ENCODE data around the gene PCAT7. TPM values are rescaled to one million over a fixed set of nuclear protein-coding genes. Genes with fewer than 3 reads are reported as not detected.
"Not testable (repeated sequence)": the region's sequence is repeated elsewhere in the genome, so short reads cannot be mapped to it uniquely, and the experiment has no call there.

PCAT7 gene
- total RNA-seq, 2 donors from 2014 or later: not detected

DNA sequence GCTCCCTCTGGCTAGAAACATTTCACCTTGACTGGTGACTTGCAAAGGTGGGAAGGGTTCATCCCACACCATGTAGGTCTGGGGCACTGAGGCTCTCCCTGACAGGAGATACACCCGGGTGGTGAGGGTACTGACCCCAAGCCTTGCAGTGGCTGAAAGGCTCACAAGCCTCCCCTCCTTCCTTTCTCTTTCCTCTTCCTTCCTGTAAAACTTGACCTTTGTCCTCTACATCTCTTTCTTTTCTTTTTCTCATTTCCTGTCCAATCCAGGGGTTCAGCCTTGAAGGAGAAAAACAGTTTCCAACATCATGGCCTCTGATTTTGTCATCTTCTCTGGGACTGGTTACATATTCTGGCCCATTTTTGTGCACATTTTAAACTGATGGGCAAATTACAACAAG is 22.2 kb downstream of the PCAT7 start:
- peak overlapping the region; percentile 8 for H3K27ac Mint-ChIP-seq
- no peaks in the 10 kb centered on the region for H3K36me3 Mint-ChIP-seq (ENCODE audit: low read depth)
- no peaks in the 10 kb centered on the region for H3K9me3 Mint-ChIP-seq
- no peak for ATAC-seq (replicated peaks)
- no peak overlapping the region for H3K4me3 Mint-ChIP-seq
- peaks cover 14% of the 10 kb centered on the region for H3K27me3 Mint-ChIP-seq
- no peaks in the 10 kb centered on the region for H3K4me1 Mint-ChIP-seq

DNA sequence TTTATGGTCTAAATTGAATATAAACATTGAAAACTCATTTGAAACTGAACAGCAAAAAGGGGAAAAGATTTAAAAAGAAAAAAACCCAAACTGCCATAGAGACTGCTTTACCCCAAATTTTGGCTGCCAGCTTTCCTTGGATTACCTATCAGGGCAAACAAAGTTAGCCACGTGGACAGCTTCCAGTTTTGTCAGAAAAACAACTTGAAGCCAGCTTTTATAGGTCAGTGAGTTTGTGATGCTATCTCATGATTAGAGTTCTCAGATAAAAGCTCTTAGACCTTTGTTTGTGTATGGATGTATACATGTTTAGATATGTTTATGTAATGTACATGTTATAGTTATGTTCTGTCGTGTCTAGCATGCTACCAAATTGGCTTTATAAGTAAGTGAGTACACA is 22.7 kb downstream of the PCAT7 start:
- H3K9me3 Mint-ChIP-seq: no peaks in the 10 kb centered on the region
- H3K4me3 Mint-ChIP-seq: no peak overlapping the region
- H3K36me3 Mint-ChIP-seq (ENCODE audit: low read depth): no peaks in the 10 kb centered on the region
- no peaks in the 10 kb centered on the region for H3K4me1 Mint-ChIP-seq
- H3K27me3 Mint-ChIP-seq: peaks cover 9% of the 10 kb centered on the region
- ATAC-seq (replicated peaks): no peak
- H3K27ac Mint-ChIP-seq: peak overlapping the region; percentile 8

DNA sequence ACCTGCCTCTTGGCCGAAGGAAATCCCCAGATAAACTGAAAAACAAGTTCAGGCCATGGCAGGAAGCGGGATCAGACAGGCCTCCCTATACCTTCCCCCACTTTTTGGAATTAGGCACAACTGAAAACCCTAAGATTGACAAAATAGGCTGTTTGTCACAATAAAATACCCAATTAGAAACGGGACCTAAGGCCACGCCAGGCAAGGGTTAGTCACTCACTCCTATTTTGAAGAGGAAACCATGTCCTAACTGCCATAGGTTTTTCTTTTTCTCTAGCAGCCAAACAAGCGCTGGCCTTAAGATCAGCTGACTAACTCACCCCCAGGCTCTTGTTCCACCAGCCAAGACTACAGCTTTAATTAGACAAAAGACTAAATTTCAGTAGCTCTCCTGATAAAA is 26.8 kb downstream of the PCAT7 start:
- H3K9me3 Mint-ChIP-seq: no peaks in the 10 kb centered on the region
- no peak for ATAC-seq (replicated peaks)
- no peaks in the 10 kb centered on the region for H3K4me1 Mint-ChIP-seq
- H3K36me3 Mint-ChIP-seq (ENCODE audit: low read depth): no peaks in the 10 kb centered on the region
- no peak overlapping the region for H3K4me3 Mint-ChIP-seq
- no peaks in the 10 kb centered on the region for H3K27me3 Mint-ChIP-seq
- H3K27ac Mint-ChIP-seq: no peak overlapping the region

DNA sequence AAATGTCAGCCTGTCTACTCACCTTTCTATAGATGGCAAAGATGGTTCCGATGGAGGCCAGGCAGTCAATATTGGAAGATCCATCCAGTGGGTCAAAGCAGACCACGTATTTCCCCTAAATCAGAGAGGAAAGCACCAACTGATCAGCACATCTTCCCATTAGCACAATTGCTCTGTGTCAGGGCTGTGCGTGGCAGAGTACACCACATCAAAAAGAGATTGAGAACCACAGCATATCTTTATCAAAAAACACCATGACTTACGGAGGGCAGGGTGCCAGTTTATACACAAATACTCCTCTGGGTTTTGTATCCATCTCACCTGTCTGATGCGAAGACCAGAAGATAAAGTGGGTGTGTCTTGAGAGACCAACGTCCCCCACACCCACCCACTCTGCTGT is 29.7 kb downstream of the PCAT7 start:
- Mint-ChIP-seq H3K4me1 (peaks cover 4% of the 10 kb centered on the region), H3K4me3 (peak overlapping the region; percentile 3)
- ATAC-seq (replicated peaks): peak; percentile 48

DNA sequence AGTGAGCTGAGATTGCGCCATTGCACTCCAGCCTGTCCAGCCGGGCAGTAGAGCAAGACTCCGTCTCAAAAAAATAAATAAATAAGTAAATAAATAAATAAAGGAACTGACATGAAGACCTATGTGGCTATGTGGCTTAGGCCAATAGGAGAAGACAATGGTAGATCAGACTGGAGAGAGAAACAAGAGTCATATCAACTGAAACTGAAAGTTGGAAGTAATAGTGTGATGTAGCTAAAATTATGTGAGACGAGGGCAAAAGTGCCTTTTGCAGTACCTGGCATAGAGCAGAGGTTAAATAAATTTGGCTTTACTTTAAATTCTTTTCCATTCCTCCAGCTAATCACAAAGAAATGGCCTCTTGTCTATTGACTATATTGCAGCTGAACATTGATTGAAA is 31.4 kb downstream of the PCAT7 start:
- Mint-ChIP-seq H3K27ac (no peak overlapping the region), H3K27me3 (peaks cover 12% of the 10 kb centered on the region), H3K36me3 (ENCODE audit: low read depth) (no peaks in the 10 kb centered on the region), H3K4me1 (peaks cover 4% of the 10 kb centered on the region), H3K4me3 (peak overlapping the region; percentile 29), H3K9me3 (no peaks in the 10 kb centered on the region)
- ATAC-seq (replicated peaks): peak; percentile 81

More for the DNA sequence above, 29.7 kb downstream of the PCAT7 start:
- Mint-ChIP-seq H3K9me3 (no peaks in the 10 kb centered on the region), H3K27ac (peak overlapping the region; percentile 30), H3K36me3 (ENCODE audit: low read depth) (no peaks in the 10 kb centered on the region), H3K27me3 (peaks cover 12% of the 10 kb centered on the region)

DNA sequence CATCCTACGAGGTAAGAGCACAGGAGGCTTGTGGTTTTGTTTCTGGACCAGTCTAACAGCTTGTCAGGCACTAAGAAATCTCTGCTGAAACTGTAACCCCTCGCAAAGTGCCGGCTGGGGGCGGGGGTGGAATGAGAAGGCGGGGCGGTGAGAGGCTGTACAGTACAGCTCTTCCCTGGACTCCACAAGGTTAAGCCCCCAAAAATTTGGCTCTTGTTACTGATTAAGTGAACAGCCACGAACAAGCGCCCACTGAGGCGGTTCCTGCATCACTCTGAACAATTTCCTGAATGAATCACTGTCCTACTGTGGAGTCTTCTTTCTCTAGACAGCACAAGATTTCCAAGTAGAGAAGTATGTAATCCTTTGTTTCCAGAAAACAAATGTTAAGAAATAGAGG is 31.9 kb downstream of the PCAT7 start:
- peaks cover 4% of the 10 kb centered on the region for H3K4me1 Mint-ChIP-seq
- ATAC-seq (replicated peaks): peak; percentile 63
- H3K9me3 Mint-ChIP-seq: no peaks in the 10 kb centered on the region
- peak overlapping the region; percentile 29 for H3K4me3 Mint-ChIP-seq
- no peaks in the 10 kb centered on the region for H3K36me3 Mint-ChIP-seq (ENCODE audit: low read depth)
- peaks cover 12% of the 10 kb centered on the region for H3K27me3 Mint-ChIP-seq
- H3K27ac Mint-ChIP-seq: no peak overlapping the region

DNA sequence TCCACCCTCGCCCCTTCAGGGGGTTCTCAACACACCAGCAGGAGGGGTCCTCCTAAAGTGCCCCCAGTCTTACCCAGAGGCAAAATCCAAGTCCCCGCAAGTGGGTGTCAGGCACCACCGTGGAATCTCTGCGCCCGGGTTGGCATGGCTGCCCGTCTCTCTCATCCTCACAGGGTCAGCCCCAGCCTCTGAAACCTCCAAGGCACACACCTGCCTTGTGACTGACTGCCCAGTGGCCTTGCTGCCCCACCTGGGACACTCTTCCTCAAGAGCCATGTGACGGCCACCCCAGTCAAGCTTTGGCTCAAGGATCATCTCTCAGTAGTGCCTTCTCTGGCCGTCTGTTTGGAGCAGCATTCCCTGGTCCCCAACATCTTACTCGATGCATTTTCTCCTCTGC is 33.8 kb downstream of the PCAT7 start:
- no peaks in the 10 kb centered on the region for H3K36me3 Mint-ChIP-seq (ENCODE audit: low read depth)

DNA sequence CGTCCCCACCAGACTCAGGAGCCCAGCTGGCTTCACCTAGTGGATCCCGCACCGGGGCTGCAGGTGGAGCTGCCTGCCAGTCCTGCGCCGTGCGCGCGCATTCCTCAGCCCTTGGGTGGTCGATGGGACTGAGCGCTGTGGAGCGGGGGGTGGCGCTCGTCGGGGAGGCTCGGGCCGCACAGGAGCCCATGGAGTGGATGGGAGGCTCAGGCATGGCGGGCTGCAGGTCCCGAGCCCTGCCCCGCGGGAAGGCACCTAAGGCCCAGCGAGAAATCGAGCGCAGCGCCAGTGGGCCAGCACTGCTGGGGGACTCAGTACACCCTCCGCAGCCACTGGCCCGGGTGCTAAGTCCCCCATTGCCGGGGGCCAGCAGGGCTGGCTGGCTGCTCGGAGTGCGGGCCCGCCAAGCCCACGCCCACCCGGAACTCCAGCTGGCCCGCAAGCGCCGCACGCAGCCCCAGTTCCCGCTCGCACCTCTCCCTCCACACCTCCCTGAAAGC is 36.2 kb downstream of the PCAT7 start:
- H3K9me3 Mint-ChIP-seq; H3K27ac Mint-ChIP-seq; H3K4me1 Mint-ChIP-seq; H3K36me3 Mint-ChIP-seq (ENCODE audit: low read depth); H3K4me3 Mint-ChIP-seq; ATAC-seq (replicated peaks): not testable (repeated sequence)
- peaks cover 23% of the 10 kb centered on the region for H3K27me3 Mint-ChIP-seq

More for the DNA sequence above, 33.8 kb downstream of the PCAT7 start:
- ATAC-seq (replicated peaks): no peak
- H3K4me3 Mint-ChIP-seq: no peak overlapping the region
- H3K27ac Mint-ChIP-seq: no peak overlapping the region
- H3K4me1 Mint-ChIP-seq: peaks cover 4% of the 10 kb centered on the region
- no peaks in the 10 kb centered on the region for H3K9me3 Mint-ChIP-seq
- peaks cover 19% of the 10 kb centered on the region for H3K27me3 Mint-ChIP-seq

DNA sequence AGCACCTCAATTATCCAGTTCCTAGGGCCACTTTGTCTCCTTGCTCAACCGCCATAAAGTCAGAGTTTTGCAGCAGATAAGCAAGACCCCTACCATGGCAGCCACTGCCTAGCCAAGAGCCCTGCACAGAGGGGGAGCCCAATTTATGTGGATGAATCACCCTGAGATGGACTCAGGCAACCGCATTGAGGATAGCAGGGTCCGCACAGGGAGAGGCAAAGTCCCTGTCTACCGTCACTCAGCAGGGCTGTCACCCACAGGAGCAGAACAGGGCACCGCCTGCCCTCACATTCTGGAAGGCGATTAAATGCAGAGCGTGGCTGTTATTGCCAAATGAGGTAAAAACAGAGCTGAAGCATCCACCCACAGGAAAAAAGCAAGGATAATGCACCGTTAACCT is 37.0 kb downstream of the PCAT7 start:
- ATAC-seq (replicated peaks): no peak
- Mint-ChIP-seq H3K27ac (no peak overlapping the region), H3K36me3 (ENCODE audit: low read depth) (no peaks in the 10 kb centered on the region), H3K4me3 (no peak overlapping the region), H3K9me3 (no peaks in the 10 kb centered on the region), H3K4me1 (peaks cover 4% of the 10 kb centered on the region), H3K27me3 (peaks cover 26% of the 10 kb centered on the region)

DNA sequence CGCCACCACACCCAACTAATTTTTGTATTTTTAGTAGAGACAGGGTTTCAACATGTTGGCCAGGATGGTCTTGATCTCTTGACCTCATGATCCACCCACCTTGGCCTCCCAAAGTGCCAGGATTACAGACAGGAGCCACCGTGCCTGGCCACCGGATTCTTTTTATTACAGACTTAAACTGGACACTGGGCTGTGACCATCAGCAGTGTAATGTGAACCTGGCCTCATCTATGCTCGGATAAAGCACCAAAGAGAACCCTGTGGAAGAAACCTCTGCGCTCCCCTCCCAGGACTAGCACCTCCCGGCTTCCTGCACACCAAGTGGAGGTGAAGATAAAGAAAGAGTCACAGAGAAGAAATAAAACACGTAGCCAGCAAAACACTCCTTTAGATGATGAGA is 37.8 kb downstream of the PCAT7 start:
- not testable (repeated sequence) for H3K4me3 Mint-ChIP-seq; ATAC-seq (replicated peaks); H3K36me3 Mint-ChIP-seq (ENCODE audit: low read depth); H3K9me3 Mint-ChIP-seq; H3K27ac Mint-ChIP-seq; H3K4me1 Mint-ChIP-seq
- H3K27me3 Mint-ChIP-seq: peaks cover 27% of the 10 kb centered on the region

DNA sequence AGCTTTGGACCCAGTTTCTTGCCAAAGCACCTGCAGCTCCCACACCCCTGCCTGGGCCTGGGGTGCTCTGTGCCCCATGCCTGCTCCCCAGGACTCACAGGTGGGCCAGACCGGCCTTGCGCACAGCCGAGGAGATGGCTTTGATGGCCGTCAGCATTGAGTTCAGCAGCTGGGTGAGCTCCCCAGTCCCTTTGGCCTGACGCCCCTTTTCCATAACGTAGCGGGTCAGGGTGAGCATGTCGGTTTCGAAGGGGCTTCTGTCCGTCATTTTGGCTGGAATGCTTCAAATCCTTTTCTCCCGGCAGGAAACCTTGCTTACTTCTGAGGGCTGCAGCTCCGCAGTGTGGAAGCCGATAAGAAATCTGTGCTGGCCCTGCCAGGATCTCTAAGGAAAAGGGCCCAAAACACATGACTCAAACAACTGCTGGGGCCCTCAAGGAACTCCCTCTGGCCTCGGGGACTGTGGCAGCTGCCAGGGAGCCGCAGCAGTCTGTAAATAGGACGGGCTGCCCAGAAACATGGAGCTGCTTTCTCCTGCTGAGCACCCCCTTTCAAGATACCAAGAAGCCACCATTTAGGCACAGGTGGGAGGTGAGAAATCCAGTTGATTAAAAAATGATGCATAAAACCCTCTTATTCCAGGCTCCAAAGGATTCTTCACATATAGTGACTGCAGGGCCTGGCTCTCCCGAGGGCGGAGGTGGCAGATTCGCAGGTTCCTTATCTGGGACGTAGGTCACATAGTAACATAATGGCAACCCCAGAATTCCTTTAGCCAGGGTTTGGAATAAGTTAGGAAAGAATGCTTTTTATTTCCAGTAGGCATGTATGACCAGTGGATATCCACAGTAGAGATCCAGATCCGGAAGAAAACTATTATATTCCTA is 38.8 kb downstream of the PCAT7 start, which contains the start of gene FBP2:
TSS of gene FBP2 (minus strand) at position 366 of the 887 bp plus-strand sequence. CDS start at position 268, 98 bp downstream.
- Mint-ChIP-seq H3K4me1 (peaks cover 3% of the 10 kb centered on the region), H3K9me3 (no peaks in the 10 kb centered on the region), H3K4me3 (no peak within 1 kb of the TSS), H3K27ac (no peak within 1 kb of the TSS), H3K36me3 (ENCODE audit: low read depth) (no peaks in the 10 kb centered on the region), H3K27me3 (peaks cover 25% of the 10 kb centered on the region)
- no peak for ATAC-seq (replicated peaks)

DNA sequence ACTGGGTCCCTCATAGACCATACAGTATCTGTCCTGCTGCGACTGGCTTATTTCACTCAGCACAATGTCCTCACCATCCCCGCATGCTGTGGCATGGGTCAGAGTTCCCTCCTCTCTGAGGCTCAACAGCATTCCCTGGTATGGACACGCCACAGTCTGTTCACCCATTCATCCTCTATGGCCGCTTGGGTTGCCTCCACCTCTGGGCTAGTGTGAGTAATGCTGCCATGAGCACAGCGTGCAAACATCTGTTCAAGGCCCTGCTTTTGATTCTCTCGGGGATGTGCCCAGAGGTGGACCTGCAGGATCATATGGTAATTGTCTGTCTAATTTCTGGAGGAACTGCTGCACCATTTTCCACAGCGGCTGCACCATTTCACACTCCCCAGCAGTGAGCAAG is 44.2 kb downstream of the PCAT7 start:
- Mint-ChIP-seq H3K36me3 (ENCODE audit: low read depth) (no peaks in the 10 kb centered on the region), H3K27ac (no peak overlapping the region), H3K4me1 (no peaks in the 10 kb centered on the region), H3K27me3 (peaks cover 12% of the 10 kb centered on the region), H3K9me3 (no peaks in the 10 kb centered on the region), H3K4me3 (no peak overlapping the region)
- ATAC-seq (replicated peaks): no peak

DNA sequence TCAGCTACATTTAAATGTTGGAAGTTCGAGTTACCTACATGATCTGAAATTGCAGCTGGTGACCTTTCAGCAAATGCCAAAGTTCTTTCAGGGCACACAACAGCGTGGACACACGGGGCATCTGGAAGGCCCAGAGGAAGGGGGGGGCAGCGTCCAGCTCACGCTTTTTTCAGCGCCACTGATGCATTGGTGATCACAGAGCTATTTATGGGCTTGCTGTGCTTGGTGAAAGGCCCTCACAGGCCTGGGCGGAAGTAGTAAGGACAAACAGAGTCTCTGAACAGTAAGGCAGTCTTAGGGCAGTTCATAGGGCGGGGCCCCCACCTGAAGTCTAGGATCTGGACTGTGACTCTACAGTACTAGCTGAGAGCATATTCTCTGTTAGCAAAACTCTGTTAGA is 45.4 kb downstream of the PCAT7 start:
- Mint-ChIP-seq H3K4me3 (no peak overlapping the region), H3K9me3 (no peaks in the 10 kb centered on the region), H3K36me3 (ENCODE audit: low read depth) (no peaks in the 10 kb centered on the region), H3K27ac (no peak overlapping the region), H3K27me3 (peaks cover 10% of the 10 kb centered on the region), H3K4me1 (no peaks in the 10 kb centered on the region)
- no peak for ATAC-seq (replicated peaks)

DNA sequence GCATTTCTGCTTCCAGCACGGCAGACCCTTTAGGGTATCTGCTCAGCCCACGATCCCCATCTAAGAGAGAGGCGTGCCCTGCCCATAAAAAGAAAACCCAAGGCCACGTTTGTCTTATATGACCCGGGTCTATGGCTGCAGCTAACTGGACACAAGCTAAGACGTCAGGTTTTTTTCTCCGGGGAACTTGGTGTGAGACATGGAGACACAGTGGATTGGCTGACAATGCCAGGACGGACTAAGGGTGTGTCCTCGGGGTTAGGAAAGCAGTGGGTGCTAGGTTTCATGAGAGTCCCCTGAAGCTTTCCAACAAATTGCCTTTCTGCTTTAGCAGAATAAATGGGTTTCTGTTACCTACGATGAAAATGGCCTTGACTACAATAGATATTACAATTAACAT is 45.8 kb downstream of the PCAT7 start:
- Mint-ChIP-seq H3K27me3 (peaks cover 10% of the 10 kb centered on the region), H3K27ac (no peak overlapping the region), H3K4me3 (no peak overlapping the region), H3K9me3 (no peaks in the 10 kb centered on the region), H3K36me3 (ENCODE audit: low read depth) (no peaks in the 10 kb centered on the region), H3K4me1 (no peaks in the 10 kb centered on the region)
- no peak for ATAC-seq (replicated peaks)

DNA sequence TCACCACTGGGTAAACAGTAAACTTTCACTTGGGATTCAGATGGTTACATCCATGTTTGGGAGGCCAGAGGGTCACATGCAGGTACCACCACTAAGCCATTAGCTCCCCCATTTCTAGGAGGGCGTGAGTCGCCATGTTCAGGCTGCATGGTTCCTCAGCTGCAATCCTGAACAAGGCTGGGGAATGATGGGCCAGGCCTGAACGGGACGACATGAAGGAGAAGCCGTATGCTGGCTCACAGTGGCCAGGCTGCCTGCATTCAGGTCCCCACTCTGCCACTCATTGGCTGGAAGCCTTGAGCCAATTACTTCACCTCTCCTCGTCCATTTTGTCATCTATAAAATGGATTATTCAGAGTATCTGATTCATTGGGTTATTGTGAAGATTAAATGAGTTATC is 47.8 kb downstream of the PCAT7 start:
- ATAC-seq (replicated peaks): no peak
- Mint-ChIP-seq H3K9me3 (no peaks in the 10 kb centered on the region), H3K4me3 (no peak overlapping the region), H3K36me3 (ENCODE audit: low read depth) (no peaks in the 10 kb centered on the region), H3K27me3 (peaks cover under 1% of the 10 kb centered on the region), H3K27ac (no peak overlapping the region), H3K4me1 (no peaks in the 10 kb centered on the region)
